IMR-90 (cell line): Measurements from ENCODE around the gene MALL. TPM values are rescaled to one million over a fixed set of nuclear protein-coding genes. Genes with fewer than 3 reads are reported as not detected.

ENCODE experiments used
- ATAC-seq: fragments of 200-7000 bp; cut with Tn5 transposase; 2 replicates; pipeline ENCODE4 v1.9.1; 2020; ENCODE audit warnings: low read depth, mild to moderate bottlenecking, moderate library complexity
- BruUV-seq: library from RNA; stranded (reverse); fragments of 400-500 nt; replicated peaks from 2 replicates; lab custom pipeline; 2021; lab: Mats Ljungman, UMichigan
- CTCF ChIA-PET: fragments of 300-600 bp; formaldehyde crosslinking; extraction: SDS; loops from one replicate; lab custom pipeline; 2021; ENCODE audit warnings: antibody characterized with exemption; lab: Yijun Ruan, JAX
- POLR2A ChIA-PET: fragments of 300-600 bp; sonication (Branson Sonifier 250); formaldehyde crosslinking; loops from one replicate; lab custom pipeline; 2022; ENCODE audit warnings: antibody characterized with exemption; ENCODE audit not compliant: unreplicated experiment; lab: Charles Lee
- DNase-seq: peaks from one replicate; pipeline ENCODE4 v3.0.0; 2013
- H2AFZ ChIP-seq: replicated peaks from 2 replicates; pipeline ENCODE3; 2013; ENCODE audit warnings: low read length, mild to moderate bottlenecking; ENCODE audit not compliant: poor library complexity
- H2AK5ac ChIP-seq: 2 replicates; pipeline ENCODE4 v1.6.1; 2013; ENCODE audit warnings: low read depth, low read length, inconsistent platforms
- H2AK9ac ChIP-seq: replicated peaks from 2 replicates; pipeline ENCODE3; 2013; ENCODE audit warnings: mild to moderate bottlenecking, low read depth, low read length, moderate library complexity; ENCODE audit not compliant: poor library complexity
- H2BK120ac ChIP-seq: 2 replicates; pipeline ENCODE4 v1.6.1; 2013; ENCODE audit warnings: low read depth, low read length, inconsistent platforms
- H2BK15ac ChIP-seq: 3 replicates; pipeline ENCODE4 v1.6.1; 2013; ENCODE audit warnings: low read depth, low read length, inconsistent platforms
- H2BK20ac ChIP-seq: 2 replicates; pipeline ENCODE4 v1.6.1; 2013; ENCODE audit warnings: low read depth, mild to moderate bottlenecking, inconsistent platforms, low read length, moderate library complexity
- H2BK5ac ChIP-seq: 2 replicates; pipeline ENCODE4 v1.6.1; 2013; ENCODE audit warnings: mild to moderate bottlenecking, low read depth, low read length, inconsistent platforms; ENCODE audit not compliant: poor library complexity, severe bottlenecking
- H3K14ac ChIP-seq: replicated peaks from 2 replicates; pipeline ENCODE4 v1.6.1; 2013; ENCODE audit warnings: low read depth, low read length, inconsistent platforms
- H3K18ac ChIP-seq: 2 replicates; pipeline ENCODE4 v1.6.1; 2013; ENCODE audit warnings: low read depth, low read length, control low read depth
- H3K23ac ChIP-seq: 2 replicates; pipeline ENCODE4 v1.6.1; 2013; ENCODE audit warnings: low read depth, low read length, inconsistent platforms
- H3K27ac ChIP-seq: 2 replicates; pipeline ENCODE4 v1.5.1; 2013; ENCODE audit warnings: mild to moderate bottlenecking, control low read depth, low read length; ENCODE audit not compliant: insufficient read depth
- H3K27me3 ChIP-seq: 2 replicates; pipeline ENCODE4 v1.6.1; 2013; ENCODE audit warnings: low read length; ENCODE audit not compliant: control insufficient read depth, insufficient read depth
- H3K36me3 ChIP-seq: 2 replicates; pipeline ENCODE4 v1.6.1; 2013; ENCODE audit warnings: low read length, mixed read lengths; ENCODE audit not compliant: control insufficient read depth, insufficient read depth
- H3K4ac ChIP-seq: 2 replicates; pipeline ENCODE4 v1.6.1; 2013; ENCODE audit warnings: low read depth, low read length, inconsistent platforms
- H3K4me1 ChIP-seq: 2 replicates; pipeline ENCODE4 v1.6.1; 2013; ENCODE audit warnings: low read length, mixed read lengths; ENCODE audit not compliant: control insufficient read depth, insufficient read depth
- H3K4me2 ChIP-seq: 2 replicates; pipeline ENCODE4 v1.6.1; 2013; ENCODE audit warnings: low read depth, mild to moderate bottlenecking, control low read depth, low read length, moderate library complexity
- H3K4me3 ChIP-seq: 2 replicates; pipeline ENCODE4 v1.5.1; 2013; ENCODE audit warnings: low read depth, mild to moderate bottlenecking, control low read depth, low read length, moderate library complexity; ENCODE audit not compliant: insufficient read depth
- H3K56ac ChIP-seq: 2 replicates; pipeline ENCODE4 v1.6.1; 2013; ENCODE audit warnings: low read length, inconsistent platforms; ENCODE audit not compliant: insufficient read depth; ENCODE audit errors: extremely low read depth
- H3K79me1 ChIP-seq, 2 experiments: 2 replicates each; pipeline ENCODE4 v1.6.1; 2013; ENCODE audit warnings: low read length in 2 of 2, inconsistent platforms in 1 of 2, low read depth in 1 of 2
- H3K9ac ChIP-seq: 2 replicates; pipeline ENCODE4 v1.6.1; 2013; ENCODE audit warnings: low read depth, low read length, control low read depth
- H3K9me1 ChIP-seq: 2 replicates; pipeline ENCODE4 v1.6.1; 2013; ENCODE audit warnings: low read length, inconsistent platforms; ENCODE audit not compliant: insufficient read depth
- H3K9me3 ChIP-seq: 2 replicates; pipeline ENCODE4 v1.6.1; 2013; ENCODE audit warnings: low read length; ENCODE audit not compliant: control insufficient read depth, insufficient read depth
- H4K20me1 ChIP-seq: 2 replicates; pipeline ENCODE4 v1.6.1; 2013; ENCODE audit warnings: low read length, inconsistent platforms; ENCODE audit not compliant: insufficient read depth
- H4K5ac ChIP-seq: 2 replicates; pipeline ENCODE4 v1.6.1; 2013; ENCODE audit warnings: mild to moderate bottlenecking, low read depth, low read length, control low read depth
- H4K8ac ChIP-seq, 2 experiments: 2 replicates each; pipeline ENCODE4 v1.6.1; 2013; ENCODE audit warnings: low read depth in 2 of 2, low read length in 2 of 2, control low read depth in 1 of 2, inconsistent platforms in 1 of 2
- H4K91ac ChIP-seq: 2 replicates; pipeline ENCODE4 v1.6.1; 2013; ENCODE audit warnings: low read depth, low read length, inconsistent platforms; ENCODE audit not compliant: insufficient read depth
- BHLHE40 ChIP-seq: fragments of 150-350 bp; IDR thresholded peaks from 2 replicates; pipeline ENCODE4 v1.6.1; 2016; ENCODE audit warnings: mild to moderate bottlenecking, low read depth, low read length
- CEBPB ChIP-seq: IDR thresholded peaks from 2 replicates; pipeline ENCODE4 v1.6.1; 2012; ENCODE audit warnings: low read depth, low read length, improper control_type of control experiment
- CHD1 ChIP-seq: IDR thresholded peaks from 2 replicates; pipeline ENCODE4 v1.6.1; 2012; ENCODE audit warnings: low read depth, low read length, improper control_type of control experiment
- FOS ChIP-seq: fragments of 150-350 bp; IDR thresholded peaks from 2 replicates; pipeline ENCODE4 v1.6.1; 2016; ENCODE audit warnings: low read depth, low read length
- MAFK ChIP-seq: IDR thresholded peaks from 2 replicates; pipeline ENCODE4 v1.6.1; 2012; ENCODE audit warnings: low read depth, low read length, improper control_type of control experiment
- MAZ ChIP-seq: IDR thresholded peaks from 2 replicates; pipeline ENCODE4 v1.6.1; 2012; ENCODE audit warnings: low read depth, mild to moderate bottlenecking, low read length, improper control_type of control experiment, moderate library complexity, borderline replicate concordance
- MXI1 ChIP-seq: IDR thresholded peaks from 2 replicates; pipeline ENCODE4 v1.6.1; 2012; ENCODE audit warnings: low read depth, mild to moderate bottlenecking, low read length, moderate library complexity, borderline replicate concordance
- NFE2L2 ChIP-seq: fragments of 150-350 bp; IDR thresholded peaks from 2 replicates; pipeline ENCODE4 v1.6.1; 2016; ENCODE audit warnings: low read depth, mild to moderate bottlenecking, low read length
- POLR2A ChIP-seq: IDR thresholded peaks from 2 replicates; pipeline ENCODE4 v1.6.1; 2012; ENCODE audit warnings: mild to moderate bottlenecking, low read depth, low read length
- RAD21 ChIP-seq: IDR thresholded peaks from 2 replicates; pipeline ENCODE4 v1.6.1; 2012; ENCODE audit warnings: low read length, improper control_type of control experiment
- RCOR1 ChIP-seq: IDR thresholded peaks from 2 replicates; pipeline ENCODE4 v1.6.1; 2012; ENCODE audit warnings: mild to moderate bottlenecking, low read length, improper control_type of control experiment; ENCODE audit not compliant: insufficient replicate concordance
- RFX5 ChIP-seq: IDR thresholded peaks from 2 replicates; pipeline ENCODE4 v1.8.0; 2012; ENCODE audit warnings: low read depth, mild to moderate bottlenecking, low read length, moderate library complexity
- SMC3 ChIP-seq: fragments of 150-350 bp; IDR thresholded peaks from 2 replicates; pipeline ENCODE4 v1.6.1; 2016; ENCODE audit warnings: low read depth, mild to moderate bottlenecking, antibody characterized with exemption, low read length, moderate library complexity
- WGBS, 2 experiments: methylation state at CpG; one replicate each; pipeline versions ENCODE4 v1.1.5 to v1.1.7; 2013; ENCODE audit warnings: missing lambda C conversion rate in 2 of 2; ENCODE audit not compliant: insufficient read length in 1 of 2; ENCODE audit errors: extremely low coverage in 2 of 2; 5-methylcytosine and 5-hydroxymethylcytosine counted together
- dilution Hi-C: fragments of 300-500 bp; cut with HindIII; formaldehyde crosslinking; loops from one replicate; pipeline ENCODE4 v1.14.3; 2018; ENCODE audit warnings: low sequenced_read_pairs; ENCODE audit not compliant: unreplicated experiment
- in situ Hi-C: fragments of 300-500 bp; cut with MboI; formaldehyde crosslinking; loops from 3 replicates; pipeline ENCODE4 v1.14.3; 2019; ENCODE audit warnings: low sequenced_read_pairs, inconsistent platforms, mixed read lengths
- intact Hi-C: fragments of 100-400 bp; cut with micrococcal nuclease; formaldehyde crosslinking; loops from 2 replicates; pipeline ENCODE4 v1.10.0; 2022
- polyA plus RNA-seq, 3 experiments: library from polyadenylated mRNA; depleted of rRNA; stranded (reverse); fragments of >200 nt; gene quantifications; 2 replicates each; pipeline ENCODE4 v1.2.3, GENCODE V29; 2012; ENCODE audit warnings: low replicate concordance in 1 of 3
- total RNA-seq: library from RNA; depleted of rRNA; stranded (reverse); fragments of >200 nt; gene quantifications from 2 replicates; pipeline ENCODE4 v1.2.3, GENCODE V29; 2012
- TF ChIP-seq, protein P1 (sequence below): conservative IDR thresholded peaks from 2 replicates; pipeline ENCODE4 v1.5.1; 2012; ENCODE audit warnings: mild to moderate bottlenecking, low read depth, low read length, improper control_type of control experiment
- TF ChIP-seq, protein P2 (sequence below): fragments of 150-350 bp; IDR thresholded peaks from 2 replicates; pipeline ENCODE4 v1.6.1; 2017; ENCODE audit warnings: mild to moderate bottlenecking, antibody characterized with exemption, low read length, low read depth
- TF ChIP-seq, protein P3 (sequence below): fragments of 150-350 bp; IDR thresholded peaks from 2 replicates; pipeline ENCODE4 v1.6.1; 2016; ENCODE audit warnings: low read depth, mild to moderate bottlenecking, low read length, moderate library complexity, borderline replicate concordance

MALL gene
- total and polyA plus RNA-seq, 2 of the 4 experiments (the other 2 are of a cell fraction) = 1.6 TPM

DNA sequence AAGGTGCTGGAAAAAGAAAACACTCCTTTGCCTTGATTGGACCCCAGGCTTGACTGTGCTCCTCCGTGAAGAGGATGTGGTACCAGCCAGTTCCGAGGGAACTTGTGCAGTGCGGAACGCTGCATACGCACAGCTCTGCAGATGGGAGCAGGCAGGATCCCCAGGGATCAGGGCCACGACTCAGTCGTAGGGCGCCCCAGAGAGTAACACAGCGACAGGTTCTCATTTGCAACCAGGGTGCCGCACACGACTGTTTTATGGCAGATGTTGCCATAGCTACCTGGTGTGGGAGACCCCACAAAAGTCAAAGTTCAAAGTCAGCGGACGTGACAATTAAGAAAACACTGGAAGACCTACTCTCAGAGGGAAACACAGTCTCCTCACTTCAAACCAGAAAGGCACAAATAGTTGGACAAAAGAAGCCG is 779 bp downstream of the MALL start:
- peaks cover 12% of the 10 kb centered on the region for H3K27me3 ChIP-seq
- no peak overlapping the region for H3K18ac ChIP-seq
- BruUV-seq = no TSS peak
- no peak overlapping the region for H3K27ac ChIP-seq
- POLR2A ChIA-PET = interaction anchor here (0.6 kb wide), 1 partner anchor 10 kb away, joined by 4 read pairs; no protein-coding TSS in a partner anchor
- in situ Hi-C loops = no loop called here
- no peak for TF ChIP-seq BHLHE40
- no peak for TF ChIP-seq SMC3
- no peak for TF ChIP-seq MAZ
- no peak for TF ChIP-seq CHD1
- TF ChIP-seq FOS = no peak
- no peak for TF ChIP-seq NFE2L2
- TF ChIP-seq, protein P1, sequence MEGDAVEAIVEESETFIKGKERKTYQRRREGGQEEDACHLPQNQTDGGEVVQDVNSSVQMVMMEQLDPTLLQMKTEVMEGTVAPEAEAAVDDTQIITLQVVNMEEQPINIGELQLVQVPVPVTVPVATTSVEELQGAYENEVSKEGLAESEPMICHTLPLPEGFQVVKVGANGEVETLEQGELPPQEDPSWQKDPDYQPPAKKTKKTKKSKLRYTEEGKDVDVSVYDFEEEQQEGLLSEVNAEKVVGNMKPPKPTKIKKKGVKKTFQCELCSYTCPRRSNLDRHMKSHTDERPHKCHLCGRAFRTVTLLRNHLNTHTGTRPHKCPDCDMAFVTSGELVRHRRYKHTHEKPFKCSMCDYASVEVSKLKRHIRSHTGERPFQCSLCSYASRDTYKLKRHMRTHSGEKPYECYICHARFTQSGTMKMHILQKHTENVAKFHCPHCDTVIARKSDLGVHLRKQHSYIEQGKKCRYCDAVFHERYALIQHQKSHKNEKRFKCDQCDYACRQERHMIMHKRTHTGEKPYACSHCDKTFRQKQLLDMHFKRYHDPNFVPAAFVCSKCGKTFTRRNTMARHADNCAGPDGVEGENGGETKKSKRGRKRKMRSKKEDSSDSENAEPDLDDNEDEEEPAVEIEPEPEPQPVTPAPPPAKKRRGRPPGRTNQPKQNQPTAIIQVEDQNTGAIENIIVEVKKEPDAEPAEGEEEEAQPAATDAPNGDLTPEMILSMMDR = no peak
- TF ChIP-seq RFX5 = no peak
- TF ChIP-seq, protein P2, sequence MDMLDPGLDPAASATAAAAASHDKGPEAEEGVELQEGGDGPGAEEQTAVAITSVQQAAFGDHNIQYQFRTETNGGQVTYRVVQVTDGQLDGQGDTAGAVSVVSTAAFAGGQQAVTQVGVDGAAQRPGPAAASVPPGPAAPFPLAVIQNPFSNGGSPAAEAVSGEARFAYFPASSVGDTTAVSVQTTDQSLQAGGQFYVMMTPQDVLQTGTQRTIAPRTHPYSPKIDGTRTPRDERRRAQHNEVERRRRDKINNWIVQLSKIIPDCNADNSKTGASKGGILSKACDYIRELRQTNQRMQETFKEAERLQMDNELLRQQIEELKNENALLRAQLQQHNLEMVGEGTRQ = no peak
- TF ChIP-seq MXI1 = no peak
- no peak for TF ChIP-seq RAD21
- TF ChIP-seq POLR2A = no peak
- TF ChIP-seq, protein P3, sequence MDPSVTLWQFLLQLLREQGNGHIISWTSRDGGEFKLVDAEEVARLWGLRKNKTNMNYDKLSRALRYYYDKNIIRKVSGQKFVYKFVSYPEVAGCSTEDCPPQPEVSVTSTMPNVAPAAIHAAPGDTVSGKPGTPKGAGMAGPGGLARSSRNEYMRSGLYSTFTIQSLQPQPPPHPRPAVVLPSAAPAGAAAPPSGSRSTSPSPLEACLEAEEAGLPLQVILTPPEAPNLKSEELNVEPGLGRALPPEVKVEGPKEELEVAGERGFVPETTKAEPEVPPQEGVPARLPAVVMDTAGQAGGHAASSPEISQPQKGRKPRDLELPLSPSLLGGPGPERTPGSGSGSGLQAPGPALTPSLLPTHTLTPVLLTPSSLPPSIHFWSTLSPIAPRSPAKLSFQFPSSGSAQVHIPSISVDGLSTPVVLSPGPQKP = no peak
- no peak for TF ChIP-seq MAFK
- TF ChIP-seq CEBPB = no peak
- no peak for TF ChIP-seq RCOR1
- H2BK120ac ChIP-seq = no peak overlapping the region
- no peaks in the 10 kb centered on the region for H3K9me3 ChIP-seq
- no peak overlapping the region for H3K23ac ChIP-seq
- H2AK9ac ChIP-seq = peak overlapping the region; percentile 1
- H2AK5ac ChIP-seq = no peak overlapping the region
- CTCF ChIA-PET = no interaction called here
- no peak overlapping the region for H2BK5ac ChIP-seq
- H4K91ac ChIP-seq = no peak overlapping the region
- H3K56ac ChIP-seq = no peak overlapping the region
- no peak overlapping the region for H4K5ac ChIP-seq
- H3K14ac ChIP-seq = no peak overlapping the region
- H2BK20ac ChIP-seq = no peak overlapping the region
- H3K4me1 ChIP-seq = no peaks in the 10 kb centered on the region
- ATAC-seq (no peak), DNase-seq (no peak)
- H3K79me1 ChIP-seq = no peaks in the 10 kb centered on the region
- H4K8ac ChIP-seq = no peak overlapping the region
- intact Hi-C loops = loop anchor here (5.0 kb wide), 1 partner anchor 37 kb away; no protein-coding TSS in a partner anchor
- no peak overlapping the region for H3K9ac ChIP-seq
- no peaks in the 10 kb centered on the region for H3K9me1 ChIP-seq
- H3K4me3 ChIP-seq = no peak overlapping the region
- no peaks in the 10 kb centered on the region for H3K36me3 ChIP-seq
- no peak overlapping the region for H2BK15ac ChIP-seq
- dilution Hi-C loops = no loop called here
- 93% methylated on average over 9 of the region's 14 CpGs; no CpG with 5 or more reads in 1 of the 2 experiments for WGBS, 2 experiments
- no peaks in the 10 kb centered on the region for H4K20me1 ChIP-seq
- no peak overlapping the region for H3K4me2 ChIP-seq
- no peak overlapping the region for H3K4ac ChIP-seq
- H2AFZ ChIP-seq = no peak overlapping the region
